Effector CD8-positive, alpha-beta T cell (primary cell): Measurements from ENCODE around the gene TYW1.
"Not testable (repeated sequence)": the region's sequence is repeated elsewhere in the genome, so short reads cannot be mapped to it uniquely, and the experiment has no call there.

Experiments
- DNase-seq: peaks from one replicate; lab custom pipeline; 2025; lab: John Stamatoyannopoulos, UW

The TYW1 gene

GRCh38 chr7:67189801-67190465 lies 193.3 kb downstream of the TYW1 start:
- DNase-seq = not testable (repeated sequence)

- DNase-seq = not testable (repeated sequence)
Measured at GRCh38 chr7:67191002-67191720, 194.5 kb downstream of the TYW1 start.

GRCh38 chr7:67192123-67192702 lies 195.6 kb downstream of the TYW1 start:
- not testable (repeated sequence) for DNase-seq

- DNase-seq = not testable (repeated sequence)
Measured at GRCh38 chr7:67192889-67193613, 196.4 kb downstream of the TYW1 start.

- not testable (repeated sequence) for DNase-seq
Measured at GRCh38 chr7:67196176-67196575, 199.5 kb downstream of the TYW1 start.

- not testable (repeated sequence) for DNase-seq
Measured at GRCh38 chr7:67198865-67199526, 202.4 kb downstream of the TYW1 start.

GRCh38 chr7:67205772-67206171 lies 209.1 kb downstream of the TYW1 start:
- DNase-seq = not testable (repeated sequence)

DNA sequence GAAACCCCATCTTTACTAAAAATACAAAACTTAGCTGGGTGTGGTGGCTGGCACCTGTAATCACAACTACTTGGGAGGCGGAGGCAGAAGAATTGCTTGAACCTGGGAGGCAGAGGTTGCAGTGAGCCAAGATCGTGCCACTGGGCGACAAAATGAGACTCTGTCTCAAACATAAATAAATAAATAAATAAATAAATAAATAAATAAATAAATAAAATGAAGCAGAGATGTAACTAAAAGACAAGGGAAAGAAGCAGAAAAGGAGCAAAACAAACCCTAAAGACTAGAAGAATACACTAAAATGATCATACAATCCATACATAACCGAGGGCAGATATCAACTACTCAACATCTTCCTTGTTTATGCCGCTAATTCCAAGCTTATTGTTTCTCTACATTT lies 209.8 kb downstream of the TYW1 start:
- DNase-seq = no peak

DNA sequence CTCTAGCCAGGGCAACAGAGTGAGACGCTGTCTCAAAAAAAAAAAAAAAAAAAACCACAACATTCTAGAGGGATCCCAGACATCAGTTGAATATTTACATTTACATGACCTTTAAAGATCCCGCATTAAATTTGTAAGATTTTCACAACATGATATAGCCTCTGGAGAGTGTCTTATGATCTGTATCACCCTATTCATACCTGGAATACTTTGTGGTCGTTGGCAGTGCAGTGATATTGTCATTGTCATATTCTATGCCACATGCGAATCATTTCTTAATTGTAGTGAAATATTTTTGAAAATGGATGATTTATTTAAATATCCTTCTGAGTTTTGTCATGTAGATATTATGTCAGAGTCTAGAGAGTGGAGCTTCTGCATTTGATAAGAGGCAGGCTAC lies 212.0 kb downstream of the TYW1 start:
- not testable (repeated sequence) for DNase-seq

DNA sequence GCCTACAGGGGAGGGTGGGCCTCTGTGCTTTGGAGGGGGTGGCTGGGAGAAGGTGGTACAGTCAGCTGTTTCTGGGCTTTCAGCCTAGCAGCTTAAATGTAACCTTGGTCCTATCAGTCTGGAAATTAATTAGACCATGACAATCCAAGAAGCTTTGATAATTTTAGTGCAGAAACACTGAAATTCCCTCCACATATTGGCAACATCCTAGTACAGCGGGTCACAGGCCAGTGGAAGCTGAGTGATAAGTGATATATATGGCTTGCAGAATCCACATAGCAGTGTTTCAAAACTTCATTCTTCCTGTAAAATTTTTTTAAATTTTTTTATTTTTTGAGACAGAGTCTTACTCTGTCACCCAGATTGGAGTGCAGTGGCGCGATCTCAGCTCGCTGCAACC lies 212.6 kb downstream of the TYW1 start:
- no peak for DNase-seq

GRCh38 chr7:67210567-67210966 lies 213.9 kb downstream of the TYW1 start:
- no peak for DNase-seq

- DNase-seq = not testable (repeated sequence)
Measured at GRCh38 chr7:67211650-67212330, 215.2 kb downstream of the TYW1 start.

DNA sequence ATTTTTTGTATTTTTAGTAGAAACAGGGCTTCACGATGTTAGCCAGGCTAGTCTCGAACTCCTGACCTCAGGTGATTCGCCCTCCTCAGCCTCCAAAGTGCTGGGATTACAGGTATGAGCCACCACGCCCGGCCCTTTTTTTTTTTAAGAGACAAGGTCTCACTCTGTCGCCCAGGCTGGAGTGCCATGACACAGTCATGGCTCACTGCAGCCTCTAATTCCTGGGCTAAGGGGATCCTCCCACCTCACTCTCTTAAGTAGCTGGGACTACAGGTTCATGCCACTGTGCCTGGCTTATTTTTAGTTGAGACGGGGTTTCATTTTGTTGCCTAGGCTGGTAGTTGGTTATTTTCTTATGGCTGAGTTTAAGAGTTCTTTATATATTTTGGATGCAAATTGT lies 216.4 kb downstream of the TYW1 start:
- DNase-seq = not testable (repeated sequence)

DNA sequence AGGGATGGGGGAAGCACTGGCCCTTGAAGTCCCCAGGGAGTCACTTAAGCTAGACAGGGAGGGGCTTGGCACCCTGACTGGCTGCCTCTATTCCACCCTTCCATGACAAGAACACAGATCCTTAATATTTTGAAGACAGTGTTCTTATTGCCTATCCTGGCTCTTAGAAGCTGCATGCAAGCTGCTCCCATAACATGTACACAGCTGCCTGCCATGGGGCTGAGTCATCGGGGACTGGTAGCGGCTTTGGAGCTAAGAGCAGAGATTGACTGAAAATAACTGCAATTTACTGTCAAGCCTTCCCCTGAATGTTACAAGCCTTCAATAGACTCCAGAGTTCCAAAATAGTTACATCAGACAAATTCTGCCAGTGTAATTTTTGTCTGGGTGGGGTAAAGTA lies 226.9 kb downstream of the TYW1 start:
- DNase-seq = not testable (repeated sequence)

DNA sequence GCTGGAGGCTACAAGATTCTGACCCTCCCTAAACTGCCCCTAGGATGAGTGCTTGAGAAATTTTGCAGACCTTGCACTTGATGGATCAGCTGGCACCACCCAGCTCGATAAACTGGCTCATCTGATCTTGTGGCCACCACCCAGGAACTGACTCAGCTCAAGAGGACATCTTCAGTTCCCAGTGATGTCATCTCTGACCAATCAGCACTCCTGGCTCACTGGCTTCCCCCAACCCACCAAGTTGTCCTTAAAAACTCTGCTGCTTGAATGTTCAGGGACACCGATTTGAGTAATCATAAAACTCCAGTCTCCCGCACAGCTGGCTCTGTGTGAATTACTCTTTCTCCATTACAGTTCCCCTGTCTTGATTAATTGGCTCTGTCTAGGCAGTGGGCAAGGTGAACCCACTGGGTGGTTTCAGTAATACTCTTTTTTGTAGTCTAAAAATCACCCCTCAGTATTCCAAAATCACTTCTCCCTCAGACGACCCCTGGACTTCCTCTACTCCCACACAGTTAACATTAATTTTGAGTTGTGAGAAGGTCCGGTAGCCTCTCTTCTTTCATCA lies 229.8 kb downstream of the TYW1 start:
- DNase-seq = not testable (repeated sequence)

GRCh38 chr7:67226967-67227366 lies 230.3 kb downstream of the TYW1 start:
- DNase-seq = not testable (repeated sequence)

- not testable (repeated sequence) for DNase-seq
Measured at GRCh38 chr7:67229018-67229417, 232.4 kb downstream of the TYW1 start.

DNA sequence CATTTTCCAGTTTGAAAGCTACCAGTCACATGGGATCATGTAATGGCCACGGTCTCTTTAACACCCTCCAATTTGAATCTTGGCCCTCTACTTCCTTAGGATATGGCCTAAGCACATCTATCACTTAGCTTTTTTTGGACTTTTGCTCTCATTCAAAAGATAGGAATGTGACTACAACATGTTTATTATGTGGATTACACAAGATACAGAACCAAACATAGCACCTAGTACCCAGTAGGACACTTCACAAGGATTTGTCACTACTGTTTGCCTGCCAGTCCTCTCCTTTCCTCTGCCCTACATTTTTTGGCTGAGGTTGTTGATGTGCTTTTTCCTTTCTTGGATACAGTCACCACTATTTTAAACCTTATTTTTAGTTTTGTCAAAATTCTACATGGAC lies 233.4 kb downstream of the TYW1 start:
- not testable (repeated sequence) for DNase-seq

DNA sequence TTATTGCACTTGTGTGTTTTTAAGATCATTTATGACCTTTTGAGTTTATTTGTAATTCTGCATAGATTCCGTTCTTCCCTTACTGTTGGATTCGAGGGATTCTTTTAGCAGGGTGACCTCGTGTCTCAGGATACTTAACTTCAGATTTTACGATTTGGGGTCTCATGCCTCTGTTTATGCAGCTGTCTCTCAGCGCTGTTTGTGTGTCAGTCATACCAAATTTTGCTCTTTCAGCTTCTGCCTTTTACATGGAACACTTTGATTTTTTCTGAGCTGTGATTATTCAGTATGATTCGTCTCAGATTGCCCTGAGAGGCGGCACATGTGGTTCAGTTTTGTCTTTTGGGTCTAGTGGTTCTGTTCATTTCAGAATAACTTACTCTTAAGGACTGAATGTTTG lies 236.9 kb downstream of the TYW1 start:
- DNase-seq = not testable (repeated sequence)

DNA sequence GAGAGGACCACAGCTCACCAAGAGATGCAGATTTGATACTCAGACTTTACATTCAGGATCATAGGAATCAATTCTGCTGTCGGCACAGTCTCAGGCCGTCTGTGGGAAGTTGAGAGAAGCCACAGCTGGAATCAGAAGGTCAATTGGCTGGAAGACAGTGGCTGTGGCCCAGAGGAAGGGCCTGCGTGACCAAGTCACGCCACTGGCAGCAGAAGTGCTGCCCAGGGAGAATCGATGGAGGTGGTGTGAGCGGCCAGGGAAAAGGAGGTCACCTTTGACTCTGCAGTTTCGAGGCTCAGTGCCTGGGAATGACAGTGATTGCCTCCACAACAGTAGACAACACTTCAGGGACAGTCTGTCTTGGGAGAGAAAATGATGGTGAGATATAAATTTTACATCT lies 239.6 kb downstream of the TYW1 start:
- DNase-seq = not testable (repeated sequence)

DNA sequence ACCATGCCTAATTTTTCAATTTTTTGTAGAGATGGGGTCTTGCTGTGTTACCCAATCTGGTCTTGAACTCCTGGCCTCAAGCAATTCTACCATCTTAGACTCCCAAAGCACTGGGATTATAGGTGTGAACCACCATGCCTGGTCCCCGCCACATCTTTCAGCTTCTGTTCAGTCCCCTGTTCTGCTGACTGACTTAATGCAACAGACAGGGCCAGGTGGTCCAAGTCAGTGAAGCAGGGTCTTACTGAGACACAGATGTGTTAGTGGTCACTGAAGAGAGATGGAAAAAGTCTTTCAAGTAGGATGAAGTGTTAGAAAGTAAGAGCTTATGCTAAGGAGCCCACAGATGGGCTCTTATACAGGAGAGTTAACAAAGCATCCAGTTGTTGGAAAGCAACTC lies 246.2 kb downstream of the TYW1 start:
- DNase-seq = not testable (repeated sequence)
